NCI-H1417 treated with DMSO at 0.1 percent for 48 hours (cell line): Measurements from ENCODE around the gene CAPN2.
"Not testable (repeated sequence)": the region's sequence is repeated elsewhere in the genome, so short reads cannot be mapped to it uniquely, and the experiment has no call there.

ENCODE experiments used
- DNase-seq: peaks from one replicate; lab custom pipeline; 2025; lab: John Stamatoyannopoulos, UW

The CAPN2 gene

GRCh38 chr1:223792046-223792445, 79.7 kb downstream of the CAPN2 start:
- no peak for DNase-seq

DNA sequence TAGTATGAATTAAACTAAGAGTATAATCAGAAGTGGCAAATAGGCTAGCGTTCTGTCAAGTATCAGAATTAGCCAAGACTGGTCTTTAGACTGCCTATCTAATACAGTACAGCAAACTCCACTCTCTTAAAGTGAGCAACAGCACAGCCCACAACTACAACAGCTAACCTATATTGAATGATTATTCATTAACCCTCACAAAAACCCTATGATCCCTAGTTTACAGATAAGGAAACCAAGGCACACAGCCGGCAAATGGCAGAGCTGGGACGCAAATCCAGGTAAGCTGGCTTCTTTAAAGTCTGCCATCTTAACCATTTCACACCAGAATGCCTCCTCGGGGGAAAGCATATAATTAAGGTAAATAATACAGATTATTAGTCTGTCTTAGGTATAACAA, 81.4 kb downstream of the CAPN2 start:
- DNase-seq: no peak

- no peak for DNase-seq
These were observed 82.0 kb downstream of the CAPN2 start for GRCh38 chr1:223794136-223794880.

DNA sequence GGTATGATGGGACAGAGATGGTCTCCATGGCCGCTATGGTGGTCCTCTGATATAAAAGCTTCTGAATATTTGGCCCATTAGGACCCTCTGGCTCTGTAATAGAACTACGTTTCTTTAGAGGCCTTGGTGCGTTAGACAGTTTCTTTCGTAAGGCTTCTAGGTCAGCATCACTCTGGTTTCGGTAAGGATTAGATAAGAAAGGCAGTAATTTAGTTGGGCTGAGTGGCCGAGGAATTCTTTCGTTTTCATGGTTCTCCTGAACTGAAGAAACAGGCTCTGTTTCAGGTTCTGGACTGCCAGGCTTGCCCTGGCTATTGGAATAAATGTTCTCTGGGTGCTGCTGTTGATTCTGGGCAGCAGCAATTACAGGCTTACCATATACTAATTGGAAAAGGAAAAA, 83.9 kb downstream of the CAPN2 start:
- no peak for DNase-seq

DNA sequence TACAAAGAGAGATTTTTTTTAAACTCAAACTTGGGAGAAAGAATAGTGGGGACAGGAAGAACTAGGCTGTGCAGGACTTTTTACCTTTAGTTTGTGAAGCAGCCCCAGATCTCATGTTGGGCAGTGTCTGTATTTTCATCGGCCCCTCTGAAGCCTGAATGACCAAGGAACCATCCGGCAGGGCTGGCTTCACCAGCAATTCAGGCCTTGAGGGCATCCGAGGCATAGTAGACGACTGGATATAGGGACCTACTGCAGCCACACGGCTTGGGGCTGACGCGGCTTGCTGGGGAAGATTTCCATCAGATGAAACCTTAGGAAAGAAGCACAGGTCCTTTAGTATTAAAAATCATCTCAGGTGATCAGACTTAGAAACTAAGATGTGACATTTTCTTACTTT, 89.7 kb downstream of the CAPN2 start:
- DNase-seq: no peak

GRCh38 chr1:223802602-223803001, 90.3 kb downstream of the CAPN2 start:
- no peak for DNase-seq

- no peak for DNase-seq
These were observed 90.9 kb downstream of the CAPN2 start for GRCh38 chr1:223803211-223803610.

- not testable (repeated sequence) for DNase-seq
These were observed 97.6 kb downstream of the CAPN2 start for GRCh38 chr1:223809905-223810304.

- DNase-seq: no peak
These were observed 98.2 kb downstream of the CAPN2 start for GRCh38 chr1:223810586-223810985.

DNA sequence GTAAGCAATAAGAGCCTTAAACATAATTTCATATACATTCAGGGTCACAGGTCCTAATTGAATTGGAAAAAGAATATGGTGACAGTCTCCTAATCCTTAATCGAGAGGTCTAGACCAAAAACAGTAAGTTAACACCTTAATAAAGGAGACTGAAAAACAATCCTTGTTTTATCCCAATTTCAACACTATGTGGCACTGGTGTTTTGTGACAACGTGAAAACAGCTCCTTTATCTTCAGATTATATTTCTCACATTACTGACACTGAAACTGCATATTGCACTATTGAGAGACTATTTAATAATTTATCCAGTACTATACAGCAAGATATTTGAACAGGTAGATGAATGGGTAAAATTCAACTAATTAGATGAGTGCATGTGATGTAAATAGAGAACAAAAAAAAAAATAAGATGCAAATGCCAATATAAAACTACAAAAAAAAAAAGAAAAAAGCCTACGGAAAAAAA, 99.3 kb downstream of the CAPN2 start:
- DNase-seq: no peak

DNA sequence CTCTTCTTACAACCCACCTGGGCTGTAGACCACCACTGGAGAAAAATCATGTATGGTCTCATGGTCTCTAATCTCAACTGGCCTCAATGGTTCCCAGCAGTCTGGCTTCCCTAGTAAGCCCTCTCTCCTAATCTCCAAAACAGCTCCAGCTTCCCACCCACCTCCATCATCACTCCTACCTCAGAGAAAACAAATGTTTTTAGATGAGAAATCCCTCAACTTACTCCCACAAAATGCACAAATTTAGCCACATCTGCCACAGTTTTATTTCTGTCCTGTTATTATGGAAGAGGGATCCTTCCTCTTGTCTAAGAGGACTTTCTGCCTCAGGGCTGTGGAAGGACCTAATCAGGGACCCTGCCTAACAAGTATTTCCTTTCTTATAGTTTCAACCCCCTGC, 101.3 kb downstream of the CAPN2 start:
- DNase-seq: no peak

DNA sequence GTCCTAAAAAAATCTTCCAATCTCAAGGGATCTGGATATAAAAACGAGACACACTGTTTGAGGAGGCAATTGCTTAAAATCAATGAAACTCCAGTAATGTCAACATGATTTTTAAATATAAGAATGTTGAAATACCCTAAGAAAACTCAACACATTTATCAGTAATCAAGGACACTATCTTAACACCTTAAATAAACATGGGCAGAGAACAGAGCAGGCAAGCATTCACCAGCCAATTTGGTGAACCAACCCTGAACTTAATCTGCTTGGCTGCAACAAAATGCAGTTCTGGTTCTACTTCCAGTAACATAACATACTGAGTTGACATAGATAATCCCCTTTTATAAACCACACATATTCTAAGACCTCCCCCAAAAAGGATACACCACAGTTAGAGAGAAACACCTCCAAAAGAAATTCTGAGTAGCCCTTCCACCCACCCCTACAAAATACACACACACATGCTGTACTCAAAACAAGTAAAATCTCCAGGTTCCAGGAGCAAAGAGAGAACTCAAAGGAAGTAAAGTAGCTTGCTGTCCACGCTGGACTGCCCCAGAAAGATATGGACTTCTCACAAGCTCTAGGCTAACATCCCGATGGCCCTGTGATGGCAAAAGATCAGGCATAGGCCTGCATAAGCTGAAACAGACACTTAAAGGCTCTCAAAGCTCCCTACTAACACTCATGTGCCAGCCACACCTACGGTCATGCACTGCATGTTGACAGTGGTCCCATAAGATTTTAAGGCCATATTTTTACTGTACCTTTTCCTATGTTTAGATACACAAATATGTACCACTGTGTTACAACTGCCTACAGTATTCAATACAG, 102.9 kb downstream of the CAPN2 start:
- no peak for DNase-seq

- DNase-seq: no peak
These were observed 103.5 kb downstream of the CAPN2 start for GRCh38 chr1:223815865-223816264.

GRCh38 chr1:223817265-223817664, 104.9 kb downstream of the CAPN2 start:
- DNase-seq: not testable (repeated sequence)

DNA sequence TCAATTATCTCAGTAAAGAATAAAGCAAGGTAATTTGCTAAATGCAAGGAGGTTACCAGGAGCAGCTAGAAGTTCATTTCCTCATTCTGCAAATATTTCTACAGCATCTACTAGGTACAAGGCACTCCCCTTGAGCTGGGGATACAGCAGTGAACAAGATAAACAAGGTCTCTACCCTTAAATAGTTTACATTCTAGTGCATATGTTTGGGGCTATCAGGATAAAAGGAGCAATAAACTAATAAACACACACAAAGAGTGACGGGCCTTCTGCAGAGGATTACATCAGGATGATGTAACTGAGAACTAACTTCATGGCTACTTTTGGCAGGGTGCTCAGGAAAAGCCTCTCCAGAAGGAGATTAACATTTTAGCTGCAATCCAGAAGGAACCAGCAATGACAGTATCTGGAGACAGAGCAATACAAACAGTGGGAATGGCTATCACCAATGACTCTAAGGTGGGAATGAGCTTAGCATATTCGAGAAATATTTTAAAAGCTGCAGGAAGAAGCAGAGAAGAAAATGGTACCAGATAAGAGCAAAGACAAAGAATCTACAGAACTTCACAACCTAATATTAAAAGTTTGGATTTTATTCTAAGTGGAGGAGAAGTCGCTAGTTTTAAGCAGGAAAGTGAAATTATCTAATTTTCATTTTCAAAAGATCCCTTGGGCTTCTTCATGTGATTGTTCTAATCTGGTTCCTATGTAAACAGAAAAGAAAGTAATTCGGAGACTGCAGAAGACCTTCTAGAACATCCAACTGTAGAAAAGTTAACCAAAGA, 107.6 kb downstream of the CAPN2 start:
- DNase-seq: no peak

DNA sequence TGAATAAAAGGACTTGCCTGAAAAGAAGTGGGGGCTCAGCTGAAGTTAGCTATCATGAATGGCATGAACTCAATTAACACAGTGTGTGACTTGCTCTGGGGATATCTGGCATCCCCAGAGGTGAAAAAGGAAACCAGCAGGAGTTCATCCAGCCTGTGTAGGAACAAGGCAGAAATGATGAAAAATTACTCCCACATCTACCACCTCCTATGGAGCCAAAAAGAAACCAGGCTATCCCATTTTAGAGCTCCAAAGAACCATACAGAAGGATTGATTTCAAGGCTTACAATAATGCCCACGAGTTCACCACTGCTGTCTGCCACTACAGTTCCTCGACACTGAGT, 108.1 kb downstream of the CAPN2 start:
- DNase-seq: no peak

GRCh38 chr1:223820971-223821370, 108.6 kb downstream of the CAPN2 start:
- no peak for DNase-seq

DNA sequence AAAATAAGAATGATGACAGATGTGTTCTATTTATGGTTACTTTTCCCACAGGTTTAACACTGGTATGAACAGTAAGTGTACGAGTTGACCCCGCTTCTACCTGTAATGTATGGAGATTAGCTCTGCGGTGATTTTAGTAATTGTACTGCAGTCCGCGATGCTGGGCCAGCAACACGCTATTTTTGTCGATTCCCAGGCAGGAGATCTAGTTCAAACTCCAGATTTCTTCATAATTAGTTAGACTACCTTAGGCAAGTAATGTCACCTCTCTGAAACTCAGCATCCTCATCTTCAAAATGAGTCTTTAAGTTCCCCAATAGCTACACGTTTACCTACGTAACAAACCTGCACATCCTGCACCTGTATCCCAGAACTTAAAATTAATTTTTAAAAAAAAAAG, 111.9 kb downstream of the CAPN2 start:
- no peak for DNase-seq

DNA sequence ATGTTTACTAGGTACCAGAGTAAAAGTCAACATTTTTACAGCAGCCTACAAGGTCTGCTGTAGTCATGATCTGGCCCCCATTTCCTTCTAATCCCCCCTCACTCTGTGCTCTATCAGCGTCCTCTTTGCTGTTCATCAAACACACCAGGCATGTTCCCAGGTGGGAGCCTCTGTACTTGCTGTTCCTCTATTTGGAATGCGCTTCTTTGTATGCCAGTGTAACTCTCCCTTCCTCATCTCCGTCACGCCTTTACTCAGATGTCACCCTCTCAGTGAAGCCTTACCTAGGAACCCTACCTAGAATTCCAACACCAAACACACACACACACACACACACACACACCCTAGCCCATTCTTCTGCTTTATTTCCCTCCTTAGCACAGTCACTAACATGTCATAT, 112.4 kb downstream of the CAPN2 start:
- DNase-seq: no peak
